Adrenal gland (tissue), 12 donors: ENCODE results near the gene SCT. TPM values are rescaled to one million over a fixed set of nuclear protein-coding genes. Genes with fewer than 3 reads are reported as not detected.

Source experiments
- DNase-seq, 7 donors: peaks; one replicate each; pipeline ENCODE4 v3.0.0-alpha.2; 2019 to 2020
- H3K27ac ChIP-seq, 5 donors: fragments of 200-600 bp; sonication (generic) in 4 of 5; 1 replicate in 3 of 5; 2 replicates in 2 of 5; pipeline versions ENCODE4 v1.5.1 to v1.8.0; 2016 to 2020; ENCODE audit warnings: mild to moderate bottlenecking in 1 of 5
- H3K27me3 ChIP-seq: fragments of 200-600 bp; 2 replicates; pipeline ENCODE4 v1.8.0; 2021
- H3K36me3 ChIP-seq, 2 donors: fragments of 200-600 bp; replicated peaks in 1 of 2; 1 replicate in 1 of 2; 2 replicates in 1 of 2; pipeline versions ENCODE4 v1.5.1 to v1.8.0; 2018 to 2022
- H3K4me1 ChIP-seq, 2 donors: fragments of 200-600 bp; replicated peaks in 1 of 2; 1 replicate in 1 of 2; 2 replicates in 1 of 2; pipeline versions ENCODE4 v1.5.1 to v1.8.0; 2018 to 2021
- H3K4me3 ChIP-seq, 4 donors: fragments of 200-600 bp; sonication (generic) in 3 of 4; one replicate each; pipeline ENCODE4 v1.5.1; 2016 to 2018
- H3K9me3 ChIP-seq, 3 donors: fragments of 200-600 bp; sonication (generic) in 1 of 3; replicated peaks in 1 of 3; 1 replicate in 2 of 3; 2 replicates in 1 of 3; pipeline versions ENCODE4 v1.5.1 to v1.8.0; 2016 to 2021
- POLR2A ChIP-seq, 2 donors: fragments of 450-650 bp; IDR thresholded peaks; one replicate each; pipeline ENCODE4 v1.6.1; 2017; ENCODE audit warnings: antibody characterized with exemption in 2 of 2, mild to moderate bottlenecking in 2 of 2, moderate library complexity in 1 of 2
- WGBS, 4 donors: extraction: QIAGEN DNeasy Blood & Tissue Kit in 2 of 4; methylation state at CpG; one replicate each; pipeline versions ENCODE4 v1.1.5 to v1.1.7; 2013 to 2017; 5-methylcytosine and 5-hydroxymethylcytosine counted together
- intact Hi-C, 2 donors: fragments of 100-400 bp; cut with DNase I; formaldehyde crosslinking; loops; one replicate each; pipeline versions ENCODE4 v1.14.1 to v1.15.0; 2022 to 2023
- polyA plus RNA-seq, 3 donors: library from polyadenylated mRNA; stranded (reverse); fragments of 200-250 nt in 2 of 3; fragments of 350-450 nt in 1 of 3; fragmentation: Illumina TruSeq in 1 of 3; extraction: RNeasy Lipid Tissue Mini Kit (QIAGEN cat#74804) in 1 of 3; gene quantifications; one replicate each; pipeline ENCODE4 v1.2.3, GENCODE V29; 2013 to 2014
- total RNA-seq, 9 donors: library from RNA; depleted of rRNA in 4 of 9; stranded (reverse); fragments of >200 nt in 4 of 9; fragments of 120-200 nt in 1 of 9; fragmentation: NEBNext Ultra II Directional in 1 of 9; extraction: Animal tissue kit (Norgen Biotek cat#: 25700) in 1 of 9; gene quantifications; one replicate each; pipeline versions ENCODE4 v1.1.0 to v1.2.4, GENCODE V29; 2013 to 2023
- TF ChIP-seq, protein P1 (sequence below), 6 experiments: fragments of 450-650 bp in 4 of 6; fragments of 200-600 bp in 2 of 6; sonication (generic) in 1 of 6; IDR thresholded peaks; 1 replicate in 5 of 6; 2 replicates in 1 of 6; pipeline versions ENCODE4 v1.5.1 to v1.8.0; 2016 to 2021; ENCODE audit warnings: antibody characterized with exemption in 6 of 6, mild to moderate bottlenecking in 2 of 6, moderate library complexity in 1 of 6
- donor health status: healthy with polysubstance abuse.
- donor health status: Bipolar disorder and iron deficiency.
- donor health status: DM: yes; HTN: yes; CAD: no.
- donor health status: DM: no; HTN: no; CAD: no.
- donor health status: DM: no; HTN: no; CAD: no.
- donor health status: DM: yes; HTN: yes; CAD: no.

SCT gene
- total and polyA plus RNA-seq, 12 donors: 0.61 to 0.67 TPM; not detected in 10

DNA sequence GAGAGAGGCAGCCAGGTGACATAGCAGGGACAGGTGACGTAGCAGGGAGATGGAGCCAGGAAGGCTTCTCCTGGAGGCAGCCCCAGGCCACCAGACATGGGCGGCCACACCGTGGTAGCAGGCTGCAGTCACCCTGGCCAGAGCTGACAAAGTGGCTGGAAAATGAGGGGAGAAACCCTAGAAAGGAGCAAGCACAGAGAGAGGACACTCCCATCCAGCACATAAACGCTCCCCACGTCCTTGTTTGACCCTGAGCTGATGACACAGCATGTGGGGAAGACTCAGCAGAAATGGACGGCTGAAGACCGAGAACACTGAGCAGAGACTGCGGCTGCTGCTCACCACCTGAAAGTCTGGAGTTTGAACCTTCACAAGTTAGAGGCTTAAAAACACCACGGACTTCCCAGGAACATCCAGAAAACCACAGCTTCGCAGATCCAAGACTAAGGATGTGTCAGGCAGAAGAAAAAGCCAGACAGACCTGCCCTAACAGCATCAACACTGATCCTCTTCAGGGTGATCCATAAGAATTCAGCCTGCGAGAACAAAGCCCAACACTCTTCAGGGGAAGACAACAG lies 38.8 kb upstream of the SCT start:
- Histone ChIP-seq H3K4me1 (peaks cover 7 to 14% of the 10 kb centered on the region in 2 donors), H3K36me3 (peaks cover 0 to 7% of the 10 kb centered on the region in 2 donors), H3K4me3 (no peak overlapping the region), H3K27me3 (no peaks in the 10 kb centered on the region), H3K9me3 (no peaks in the 10 kb centered on the region), H3K27ac (peak overlapping the region in 4 of 5 donors; percentile 26 to 62 (median 28))
- peak; percentile 40 to 84 (median 69) for DNase-seq
- intact Hi-C loops: no loop called here
- WGBS, 4 donors: 39 to 60% (median 49%) methylated on average over 8 to 11 of the region's 11 CpGs
- peak in 1 of 2 donors; percentile 37 for TF ChIP-seq POLR2A (IDR thresholded peaks at IDR 0.05)
- TF ChIP-seq, protein P1, sequence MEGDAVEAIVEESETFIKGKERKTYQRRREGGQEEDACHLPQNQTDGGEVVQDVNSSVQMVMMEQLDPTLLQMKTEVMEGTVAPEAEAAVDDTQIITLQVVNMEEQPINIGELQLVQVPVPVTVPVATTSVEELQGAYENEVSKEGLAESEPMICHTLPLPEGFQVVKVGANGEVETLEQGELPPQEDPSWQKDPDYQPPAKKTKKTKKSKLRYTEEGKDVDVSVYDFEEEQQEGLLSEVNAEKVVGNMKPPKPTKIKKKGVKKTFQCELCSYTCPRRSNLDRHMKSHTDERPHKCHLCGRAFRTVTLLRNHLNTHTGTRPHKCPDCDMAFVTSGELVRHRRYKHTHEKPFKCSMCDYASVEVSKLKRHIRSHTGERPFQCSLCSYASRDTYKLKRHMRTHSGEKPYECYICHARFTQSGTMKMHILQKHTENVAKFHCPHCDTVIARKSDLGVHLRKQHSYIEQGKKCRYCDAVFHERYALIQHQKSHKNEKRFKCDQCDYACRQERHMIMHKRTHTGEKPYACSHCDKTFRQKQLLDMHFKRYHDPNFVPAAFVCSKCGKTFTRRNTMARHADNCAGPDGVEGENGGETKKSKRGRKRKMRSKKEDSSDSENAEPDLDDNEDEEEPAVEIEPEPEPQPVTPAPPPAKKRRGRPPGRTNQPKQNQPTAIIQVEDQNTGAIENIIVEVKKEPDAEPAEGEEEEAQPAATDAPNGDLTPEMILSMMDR (IDR thresholded peaks at IDR 0.05): no peak

DNA sequence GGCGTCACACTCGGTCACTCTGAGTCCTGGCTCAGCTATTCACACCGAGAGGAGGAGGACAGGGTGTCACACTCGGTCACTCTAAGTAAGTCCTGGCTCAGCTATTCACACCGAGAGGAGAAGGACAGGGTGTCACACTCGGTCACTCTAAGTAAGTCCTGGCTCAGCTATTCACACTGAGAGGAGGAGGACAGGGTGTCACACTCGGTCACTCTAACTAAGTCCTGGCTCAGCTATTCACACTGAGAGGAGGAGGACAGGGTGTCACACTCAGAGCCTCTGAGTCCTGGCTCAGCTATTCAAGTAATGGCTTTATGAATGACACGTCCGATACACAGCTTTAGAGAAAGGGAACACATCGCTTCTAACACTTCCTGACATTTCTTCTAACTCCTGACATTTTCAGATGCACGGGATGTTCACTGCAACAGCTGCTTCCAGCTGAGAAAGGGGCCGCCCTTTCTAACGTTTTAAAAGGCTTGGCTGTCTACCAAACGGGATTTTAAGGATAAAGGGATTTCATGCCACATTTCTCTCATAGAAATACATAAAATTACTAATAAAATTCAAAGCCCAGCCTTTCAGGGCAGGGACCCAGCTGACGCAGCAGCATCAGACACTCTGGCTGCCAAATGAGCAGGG lies 38.2 kb upstream of the SCT start:
- TF ChIP-seq, protein P1 (IDR thresholded peaks at IDR 0.05): no peak
- TF ChIP-seq POLR2A (IDR thresholded peaks at IDR 0.05): no peak
- Histone ChIP-seq H3K4me1 (peaks cover 7 to 14% of the 10 kb centered on the region in 2 donors), H3K27me3 (no peaks in the 10 kb centered on the region), H3K27ac (peak overlapping the region in 4 of 5 donors; percentile 26 to 62 (median 28)), H3K36me3 (peaks cover 0 to 7% of the 10 kb centered on the region in 2 donors), H3K9me3 (no peaks in the 10 kb centered on the region), H3K4me3 (no peak overlapping the region)
- 63 to 75% (median 72%) methylated on average over 8 to 15 of the region's 15 CpGs for WGBS, 4 donors
- intact Hi-C loops: no loop called here
- DNase-seq: no peak

DNA sequence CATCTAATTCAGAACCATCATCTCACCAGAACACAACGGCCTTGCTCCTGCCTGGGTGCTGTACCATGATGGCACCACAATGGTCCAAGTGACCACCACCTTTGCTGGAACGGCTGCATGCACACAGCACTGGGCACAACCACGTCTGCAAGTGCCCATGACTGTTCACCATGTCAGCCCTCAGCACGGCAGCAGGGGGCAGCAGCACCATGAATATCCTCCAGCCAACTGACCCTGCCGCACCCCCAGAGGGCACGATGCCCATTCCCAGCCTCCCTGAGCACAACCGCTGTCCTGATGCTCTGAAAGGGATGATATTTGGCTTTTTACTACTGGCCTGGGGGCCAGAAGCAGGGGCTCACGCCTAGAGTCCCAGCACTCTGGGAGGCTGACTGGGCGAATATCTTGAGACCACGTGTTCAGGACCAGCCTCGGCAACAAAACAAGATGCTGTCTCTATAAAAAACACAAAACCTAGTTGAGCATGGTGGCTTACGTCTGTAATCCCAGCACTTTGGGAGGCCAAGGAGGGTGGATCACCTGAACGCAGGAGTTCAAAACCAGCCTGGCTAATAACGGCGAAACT lies 35.8 kb upstream of the SCT start:
- H3K27me3 ChIP-seq: no peaks in the 10 kb centered on the region
- H3K27ac ChIP-seq: no peak overlapping the region
- H3K4me1 ChIP-seq: peaks cover 7 to 9% of the 10 kb centered on the region in 2 donors
- H3K36me3 ChIP-seq: peaks cover 0 to 20% of the 10 kb centered on the region in 2 donors
- DNase-seq: peak; percentile 56 to 89 (median 74)
- TF ChIP-seq, protein P1 (IDR thresholded peaks at IDR 0.05): peak; percentile 72 to 90 (median 84)
- TF ChIP-seq POLR2A (IDR thresholded peaks at IDR 0.05): no peak
- 57 to 81% (median 63%) methylated on average over 9 to 15 of the region's 15 CpGs for WGBS, 4 donors
- intact Hi-C loops: loop anchor here (2.0 to 5.0 kb wide), 2 partner anchors 60 to 62 kb away; no protein-coding TSS in a partner anchor
- H3K4me3 ChIP-seq: no peak overlapping the region
- H3K9me3 ChIP-seq: no peaks in the 10 kb centered on the region

DNA sequence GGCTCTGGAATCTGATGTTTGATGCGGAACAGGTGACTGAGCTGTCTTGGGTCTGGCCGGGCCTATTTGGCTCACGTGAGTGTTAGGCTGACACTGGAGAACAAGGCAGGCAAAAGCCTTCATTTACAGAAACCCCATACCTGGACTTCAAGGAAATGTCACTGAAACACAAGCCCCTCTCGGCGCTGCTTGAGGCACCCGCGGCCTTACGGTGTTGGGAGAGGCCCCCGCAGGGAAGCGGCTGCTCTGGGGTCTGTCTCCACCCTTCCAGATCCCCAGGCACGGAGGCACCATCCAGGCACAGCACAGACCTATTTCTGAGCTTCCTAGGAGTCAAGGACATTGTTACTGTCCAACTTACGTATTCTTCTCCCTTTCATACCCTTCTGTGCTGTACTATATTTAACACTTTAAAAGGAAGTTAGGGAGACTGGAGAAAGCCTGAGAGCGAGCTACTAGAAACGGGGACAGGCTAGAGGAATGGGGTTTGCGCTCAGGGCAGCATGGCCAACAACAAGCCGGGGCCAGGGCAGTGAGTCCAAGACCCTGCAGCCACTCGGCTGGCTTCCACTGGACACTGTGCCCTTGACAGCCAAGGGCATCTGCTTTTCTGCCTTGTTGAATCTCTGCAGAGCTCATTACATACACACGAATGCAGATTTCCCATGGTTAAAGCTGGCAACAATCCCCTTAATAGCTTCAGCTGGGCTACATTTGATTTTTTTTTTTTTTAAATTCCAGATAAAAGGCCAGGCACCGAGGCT lies 33.9 kb upstream of the SCT start:
- intact Hi-C loops: loop anchor here in 1 of 2 donors (5.0 kb wide), 1 partner anchor 61 kb away; no protein-coding TSS in a partner anchor
- WGBS, 4 donors: 73 to 82% (median 78%) methylated on average over 17 to 19 of the region's 19 CpGs
- Histone ChIP-seq H3K9me3 (no peaks in the 10 kb centered on the region), H3K4me3 (no peak overlapping the region), H3K27ac (no peak overlapping the region), H3K36me3 (peaks cover 0 to 20% of the 10 kb centered on the region in 2 donors), H3K4me1 (peaks cover 5 to 7% of the 10 kb centered on the region in 2 donors), H3K27me3 (no peaks in the 10 kb centered on the region)
- TF ChIP-seq, protein P1 (IDR thresholded peaks at IDR 0.05): no peak
- TF ChIP-seq POLR2A (IDR thresholded peaks at IDR 0.05): no peak
- DNase-seq: no peak
